Aortic smooth muscle cell (primary cell): ENCODE results near the gene UNC119. TPM values are rescaled to one million over a fixed set of nuclear protein-coding genes. Genes with fewer than 3 reads are reported as not detected.

Experiments used
- total RNA-seq: library from RNA; depleted of rRNA; stranded (reverse); fragments of >200 nt; gene quantifications from 2 replicates; pipeline ENCODE4 v1.2.3, GENCODE V29; 2014

The UNC119 gene
- total RNA-seq: 19.2 and 19.9 TPM in 2 replicates

DNA sequence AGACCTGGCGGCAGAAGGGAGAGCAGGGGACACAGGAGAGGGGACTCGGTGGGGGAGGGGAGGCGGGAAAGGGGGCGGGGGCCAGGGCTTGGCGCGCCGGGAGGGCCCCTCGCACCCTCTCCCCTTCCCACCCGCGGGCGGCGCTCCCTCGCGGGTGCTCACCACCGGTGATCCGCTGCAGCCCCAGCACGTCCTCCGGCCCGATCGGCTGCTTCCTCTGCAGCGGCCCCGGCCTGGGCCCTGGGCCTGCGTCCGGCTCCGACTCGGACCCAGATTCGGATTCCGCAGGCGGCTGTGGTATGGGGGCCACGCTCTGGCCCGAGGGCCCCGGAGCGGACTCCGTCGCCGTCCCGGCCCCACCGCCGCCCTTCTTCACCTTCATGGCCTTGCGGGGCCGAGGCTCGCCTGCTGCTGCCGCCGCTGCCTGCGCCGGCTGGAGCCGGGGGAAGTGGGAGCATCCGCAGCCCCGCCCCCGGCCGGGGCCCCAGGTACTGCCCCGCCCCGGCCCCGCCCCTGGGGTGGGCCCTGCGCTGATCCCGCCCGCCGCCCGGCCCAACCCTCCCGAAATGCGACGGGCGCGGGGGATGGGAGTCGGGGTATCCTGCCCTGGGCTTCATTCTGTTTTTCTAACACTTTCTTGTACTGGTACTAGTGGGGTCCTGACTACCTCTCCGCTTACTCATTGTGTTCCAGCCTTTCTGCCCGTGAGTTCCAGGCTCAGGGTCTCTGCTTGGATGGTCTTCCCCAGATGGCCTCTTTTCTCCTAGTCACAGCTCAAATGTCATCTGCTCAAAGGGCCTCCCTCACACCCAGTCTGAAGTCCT lies at the start of gene UNC119:
TSS of gene UNC119 (minus strand) at position 449 of the 824 bp plus-strand sequence. CDS start at position 382, 67 bp downstream.

DNA sequence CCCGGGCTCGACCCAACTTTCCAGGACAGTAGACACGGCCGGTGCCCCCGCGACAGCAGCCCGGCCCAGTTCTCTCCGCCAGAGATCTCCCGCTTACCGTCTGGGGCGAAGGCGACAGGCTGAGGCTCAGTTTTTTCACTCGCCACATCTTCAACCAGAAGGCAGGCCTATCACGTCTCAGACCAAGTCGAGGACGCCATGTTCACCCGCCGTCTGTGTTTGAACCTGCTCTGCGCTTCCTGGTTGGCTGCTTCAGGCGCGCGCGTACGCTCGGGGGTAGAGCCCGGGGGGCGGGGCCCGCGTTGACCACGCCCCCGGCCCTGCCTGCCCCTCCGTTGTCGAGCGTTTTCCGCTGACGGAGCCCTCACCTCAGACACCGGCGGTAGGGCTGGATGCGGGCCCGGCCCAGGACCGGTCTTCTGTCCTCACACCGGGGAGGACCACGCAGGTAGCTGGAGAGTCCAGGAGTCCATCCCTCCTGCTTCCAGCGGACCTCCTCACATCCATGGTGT lies 46.4 kb upstream of the UNC119 start, which contains the start of gene SPAG5:
TSS of gene SPAG5 (minus strand) at position 227 of the 512 bp plus-strand sequence. CDS start at position 148, 79 bp downstream.

DNA sequence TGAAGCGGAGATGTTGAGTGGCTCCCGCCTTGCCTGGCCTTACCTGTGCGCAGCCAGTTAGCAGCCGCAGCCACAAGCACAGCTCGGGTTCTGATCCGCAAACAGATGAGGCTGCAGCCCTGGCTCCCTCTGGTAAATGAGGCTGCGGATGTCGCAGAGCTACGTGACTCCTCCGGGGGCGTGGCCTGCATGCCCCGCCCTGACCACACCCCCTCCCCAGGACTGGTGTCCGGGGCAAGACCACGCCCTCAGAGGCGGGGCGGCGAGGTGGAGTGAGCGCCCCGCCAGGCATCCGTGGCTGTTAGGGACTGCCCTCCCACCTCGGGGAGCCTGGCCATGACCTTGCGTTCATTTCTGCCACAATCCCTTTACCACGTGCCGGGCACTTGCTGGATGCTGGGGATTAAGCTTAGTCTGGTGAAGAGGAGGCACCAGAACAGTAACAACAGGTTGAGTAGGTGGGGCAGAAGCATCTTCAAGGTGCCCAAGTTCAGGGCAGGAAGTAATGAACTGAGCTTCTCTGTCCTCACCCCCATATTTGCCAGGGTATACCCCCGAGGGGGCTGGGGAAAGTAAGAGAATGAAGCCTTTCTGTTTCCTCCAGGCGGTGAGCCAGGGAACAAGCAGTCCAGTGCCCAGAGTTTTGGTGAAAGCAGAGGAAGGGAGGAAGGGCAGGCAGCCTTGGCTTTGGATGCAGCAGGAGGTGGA lies 24.5 kb upstream of the UNC119 start, which contains the start of gene ALDOC:
TSS of gene ALDOC (minus strand) at position 138 of the 708 bp plus-strand sequence. CDS start 1,363 bp downstream, outside the sequence.

DNA sequence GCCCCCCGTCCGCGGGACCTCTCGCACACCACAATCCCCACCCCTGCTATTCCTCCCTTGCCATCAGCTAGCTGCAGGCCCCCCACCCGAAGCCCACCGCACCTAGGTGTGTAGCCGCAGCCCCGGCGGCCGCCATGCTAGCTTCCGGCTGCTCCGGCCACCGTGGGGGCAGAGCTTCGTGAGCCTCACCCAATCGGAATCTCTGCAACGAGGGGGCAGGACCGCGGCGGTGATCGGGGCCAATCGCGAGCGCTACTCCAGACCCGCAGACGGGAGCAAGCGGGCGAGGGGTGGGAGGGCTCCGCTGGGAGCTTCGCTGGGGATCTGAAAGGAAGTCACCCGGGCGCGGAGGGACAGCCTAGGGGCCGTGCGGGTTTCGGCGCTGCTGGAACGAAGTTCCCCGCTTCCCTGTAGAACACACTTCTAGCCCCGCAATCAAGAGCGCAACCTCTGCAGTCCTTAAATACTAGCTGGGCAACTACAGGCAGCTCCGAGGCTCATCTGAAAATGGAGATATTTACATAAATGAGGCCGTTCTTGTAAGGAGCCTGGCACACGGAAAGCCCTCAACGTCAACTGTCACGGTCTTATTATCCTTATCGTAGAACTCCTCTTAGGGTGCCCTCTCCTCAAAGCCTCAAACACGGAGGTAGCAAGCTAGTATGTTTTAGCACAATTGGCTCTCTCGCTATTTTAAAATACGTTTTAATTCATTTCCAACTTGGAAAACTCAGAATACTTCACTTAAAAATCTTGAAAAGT lies 19.1 kb upstream of the UNC119 start, which contains the start of gene PIGS:
TSS of gene PIGS (minus strand) at position 164 of the 762 bp plus-strand sequence. CDS start at position 136, 28 bp downstream.

DNA sequence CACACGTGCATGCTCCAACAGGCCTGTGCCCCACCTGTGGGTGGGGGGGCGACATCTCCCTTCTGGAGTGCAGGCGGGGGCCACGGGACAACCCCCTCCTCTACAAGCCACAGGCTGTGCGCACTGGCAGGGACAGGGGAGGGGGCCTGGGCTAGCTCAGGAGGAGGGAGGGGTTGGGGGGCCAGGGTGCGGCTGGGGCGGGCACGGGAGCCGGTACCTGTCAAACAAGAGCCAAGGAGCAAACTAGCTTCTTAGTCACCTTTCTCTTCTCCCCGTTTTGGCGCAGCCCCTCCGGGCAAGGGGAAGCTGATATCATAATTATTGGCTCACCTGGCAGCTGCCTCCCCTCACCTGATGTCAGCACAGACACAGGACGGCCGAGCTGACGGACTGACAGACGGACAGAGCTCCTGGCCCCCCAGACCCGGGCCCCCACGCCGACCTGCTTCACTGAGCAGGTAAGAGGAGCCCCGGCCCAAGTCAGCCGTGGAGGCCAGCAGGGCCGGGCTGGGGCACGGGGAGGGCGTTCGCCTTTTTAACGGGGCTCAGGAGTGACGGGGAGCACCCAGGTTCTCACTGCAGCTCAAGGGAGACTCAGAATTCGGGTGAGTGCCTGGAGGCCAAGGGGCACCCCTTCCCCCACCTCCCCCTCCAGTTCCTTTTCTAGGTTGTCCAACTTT lies 46.3 kb downstream of the UNC119 start, which contains the start of gene FOXN1:
TSS of gene FOXN1 (plus strand) at position 363 of the 680 bp plus-strand sequence. CDS start 17,622 bp downstream, outside the sequence.

Other genes with a start within 250 kb of the UNC119 start
- 6.2 and 12.4 TPM in 2 replicates for gene TMEM97, start 233.4 kb downstream of the UNC119 start, total RNA-seq
- gene IFT20, start 217.2 kb downstream of the UNC119 start, total RNA-seq: 53.0 and 58.7 TPM in 2 replicates
- 28.9 and 38.4 TPM in 2 replicates for gene TNFAIP1, start 216.9 kb downstream of the UNC119 start, total RNA-seq
- gene POLDIP2, start 195.1 kb downstream of the UNC119 start, total RNA-seq: 60.7 and 67.1 TPM in 2 replicates
- not detected in 2 replicates for gene SEBOX, start 187.4 kb downstream of the UNC119 start, total RNA-seq
- 0.12 and 0.53 TPM in 2 replicates for gene VTN, start 182.3 kb downstream of the UNC119 start, total RNA-seq
- 6.0 and 6.5 TPM in 2 replicates for gene SARM1, start 180.9 kb downstream of the UNC119 start, total RNA-seq
- gene SLC46A1, start 146.4 kb downstream of the UNC119 start, total RNA-seq: 7.5 and 7.8 TPM in 2 replicates
- gene SLC13A2, start 79.0 kb downstream of the UNC119 start, total RNA-seq: not detected in 2 replicates
- gene FOXN1, start 46.3 kb downstream of the UNC119 start, total RNA-seq: not detected in 2 replicates
- 45.0 and 51.4 TPM in 2 replicates for gene PIGS, start 18.9 kb upstream of the UNC119 start, total RNA-seq
- 33.3 and 33.5 TPM in 2 replicates for gene ALDOC, start 24.3 kb upstream of the UNC119 start, total RNA-seq
- gene SPAG5, start 46.4 kb upstream of the UNC119 start, total RNA-seq: 21.9 and 40.0 TPM in 2 replicates
- 5.3 and 6.5 TPM in 2 replicates for gene RSKR, start 61.6 kb upstream of the UNC119 start, total RNA-seq
- 182 and 257 TPM in 2 replicates for gene BLTP2, start 92.5 kb upstream of the UNC119 start, total RNA-seq
- 69.3 and 88.0 TPM in 2 replicates for gene SDF2, start 109.3 kb upstream of the UNC119 start, total RNA-seq
- 55.5 and 59.6 TPM in 2 replicates for gene SUPT6H, start 109.6 kb upstream of the UNC119 start, total RNA-seq
- gene PROCA1, start 159.3 kb upstream of the UNC119 start, total RNA-seq: 1.1 and 2.0 TPM in 2 replicates
- 185 and 201 TPM in 2 replicates for gene RAB34, start 165.2 kb upstream of the UNC119 start, total RNA-seq
- 906 and 915 TPM in 2 replicates for gene RPL23A, start 167.4 kb upstream of the UNC119 start, total RNA-seq
- 3.7 and 5.7 TPM in 2 replicates for gene TLCD1, start 173.6 kb upstream of the UNC119 start, total RNA-seq
- gene NEK8, start 176.2 kb upstream of the UNC119 start, total RNA-seq: 4.4 and 4.7 TPM in 2 replicates
- 18.1 and 23.9 TPM in 2 replicates for gene TRAF4, start 191.4 kb upstream of the UNC119 start, total RNA-seq